Measurements from ENCODE around the gene ZDHHC13.

Gene ZDHHC13

GRCh38 chr11:19116971-19117759, at the start of gene ZDHHC13:
TSS of gene ZDHHC13 (plus strand) at chr11:19117168. CDS start at chr11:19117250, 82 bp downstream.
- no peak for FAIRE-seq

- FAIRE-seq = peak; percentile 91
Observed at GRCh38 chr11:19071255-19071654, 45.7 kb upstream of the ZDHHC13 start.

- no peak for FAIRE-seq
Observed at GRCh38 chr11:19072464-19072863, 44.5 kb upstream of the ZDHHC13 start.

GRCh38 chr11:19073454-19074415, 43.2 kb upstream of the ZDHHC13 start:
- no peak for FAIRE-seq

- no peak for FAIRE-seq
Observed at GRCh38 chr11:19075636-19076035, 41.3 kb upstream of the ZDHHC13 start.

GRCh38 chr11:19076744-19077589, 40.0 kb upstream of the ZDHHC13 start:
- FAIRE-seq = peak; percentile 68

- FAIRE-seq = no peak
Observed at GRCh38 chr11:19077965-19078364, 39.0 kb upstream of the ZDHHC13 start.

GRCh38 chr11:19079643-19080440, 37.1 kb upstream of the ZDHHC13 start:
- no peak for FAIRE-seq

GRCh38 chr11:19080579-19080993, 36.4 kb upstream of the ZDHHC13 start:
- no peak for FAIRE-seq

GRCh38 chr11:19083166-19083565, 33.8 kb upstream of the ZDHHC13 start:
- no peak for FAIRE-seq

- FAIRE-seq = no peak
Observed at GRCh38 chr11:19084661-19085315, 32.2 kb upstream of the ZDHHC13 start.

GRCh38 chr11:19087658-19088057, 29.3 kb upstream of the ZDHHC13 start:
- no peak for FAIRE-seq

- FAIRE-seq = no peak
Observed at GRCh38 chr11:19088791-19089190, 28.2 kb upstream of the ZDHHC13 start.

GRCh38 chr11:19089421-19089820, 27.5 kb upstream of the ZDHHC13 start:
- FAIRE-seq = no peak

- FAIRE-seq = no peak
Observed at GRCh38 chr11:19091366-19091765, 25.6 kb upstream of the ZDHHC13 start.

GRCh38 chr11:19092342-19092741, 24.6 kb upstream of the ZDHHC13 start:
- no peak for FAIRE-seq

GRCh38 chr11:19092850-19093249, 24.1 kb upstream of the ZDHHC13 start:
- FAIRE-seq = no peak

- no peak for FAIRE-seq
Observed at GRCh38 chr11:19093976-19094375, 23.0 kb upstream of the ZDHHC13 start.

- no peak for FAIRE-seq
Observed at GRCh38 chr11:19094859-19095258, 22.1 kb upstream of the ZDHHC13 start.

GRCh38 chr11:19099093-19099492, 17.9 kb upstream of the ZDHHC13 start:
- no peak for FAIRE-seq

- no peak for FAIRE-seq
Observed at GRCh38 chr11:19100885-19101284, 16.1 kb upstream of the ZDHHC13 start.
